ENCODE measurements around the gene CD99.

CD99 gene

GRCh38 chrX:2785538-2785937 is 94.4 kb downstream of the CD99 start:
- DNase-seq (ENCODE audit: low read depth, low spot score) = no peak
- H3K4me3 ChIP-seq (ENCODE audit: low read length) = no peak overlapping the region

- no peak overlapping the region for H3K4me3 ChIP-seq (ENCODE audit: low read length)
- DNase-seq (ENCODE audit: low read depth, low spot score) = no peak
Observed at GRCh38 chrX:2788980-2789379, 97.9 kb downstream of the CD99 start.

GRCh38 chrX:2789569-2789968 is 98.5 kb downstream of the CD99 start:
- H3K4me3 ChIP-seq (ENCODE audit: low read length) = no peak overlapping the region
- no peak for DNase-seq (ENCODE audit: low read depth, low spot score)

All from Jurkat, Clone E6-1 (cell line).